Neural cell (in vitro differentiated cells): ENCODE measurements around the gene SART3. TPM values are rescaled to one million over a fixed set of nuclear protein-coding genes. Genes with fewer than 3 reads are reported as not detected.

Experiments used
- H2AFZ ChIP-seq: fragments of 200-600, 300-800 bp; sonication (generic), shearing (Covaris generic); 2 replicates; pipeline ENCODE4 v1.6.0; 2014; ENCODE audit warnings: low read depth, mild to moderate bottlenecking, antibody characterized with exemption, low read length, moderate library complexity
- H3F3A ChIP-seq: fragments of 200-600 bp; shearing (Covaris generic); 2 replicates; pipeline ENCODE4 v1.6.1; 2016; ENCODE audit warnings: mild to moderate bottlenecking, moderate library complexity, mixed read lengths, antibody characterized with exemption, low read length; ENCODE audit not compliant: insufficient read depth, poor library complexity, severe bottlenecking
- H3K27ac ChIP-seq: fragments of 200-600, 300-800 bp; sonication (generic), shearing (Covaris generic); 2 replicates; pipeline ENCODE4 v1.5.1; 2014; ENCODE audit warnings: mild to moderate bottlenecking, low read length, moderate library complexity
- H3K27me3 ChIP-seq: fragments of 300-800, 200-600 bp; sonication (generic), shearing (Covaris generic); 2 replicates; pipeline ENCODE4 v1.6.0; 2014; ENCODE audit warnings: mild to moderate bottlenecking, low read depth, low read length, moderate library complexity; ENCODE audit not compliant: insufficient read depth
- H3K36me3 ChIP-seq: fragments of 300-800, 200-600 bp; sonication (generic), shearing (Covaris generic); 2 replicates; pipeline ENCODE4 v1.5.1; 2014; ENCODE audit warnings: mild to moderate bottlenecking, antibody characterized with exemption, low read length, moderate library complexity; ENCODE audit not compliant: insufficient read depth
- H3K4me2 ChIP-seq: fragments of 300-800, 200-600 bp; sonication (generic), shearing (Covaris generic); 2 replicates; pipeline ENCODE4 v1.6.0; 2014; ENCODE audit warnings: mild to moderate bottlenecking, low read length
- H3K4me3 ChIP-seq: fragments of 300-800, 200-600 bp; sonication (generic), shearing (Covaris generic); 2 replicates; pipeline ENCODE4 v1.5.1; 2014; ENCODE audit warnings: mild to moderate bottlenecking, low read length, moderate library complexity
- H3K79me2 ChIP-seq: fragments of 200-600 bp; shearing (Covaris generic); replicated peaks from 2 replicates; pipeline ENCODE4 v1.6.0; 2014; ENCODE audit warnings: mild to moderate bottlenecking, low read length, moderate library complexity; ENCODE audit not compliant: insufficient read depth
- H3K9ac ChIP-seq: fragments of 300-800, 200-600 bp; sonication (generic), shearing (Covaris generic); 2 replicates; pipeline ENCODE4 v1.6.1; 2016; ENCODE audit warnings: mild to moderate bottlenecking, low read length, mixed read lengths
- H3K9me2 ChIP-seq: fragments of 200-600 bp; shearing (Covaris generic); 2 replicates; pipeline ENCODE4 v1.6.1; 2016; ENCODE audit warnings: mild to moderate bottlenecking, low read length, mixed read lengths; ENCODE audit not compliant: insufficient read depth
- H3K9me3 ChIP-seq: fragments of 200-600, 300-800 bp; sonication (generic), shearing (Covaris generic); 2 replicates; pipeline ENCODE4 v1.6.1; 2016; ENCODE audit warnings: mild to moderate bottlenecking, mixed run types, low read length, moderate library complexity, mixed read lengths
- H4K20me1 ChIP-seq: fragments of 200-600 bp; shearing (Covaris generic); 2 replicates; pipeline ENCODE4 v1.6.1; 2016; ENCODE audit warnings: mild to moderate bottlenecking, mixed run types; ENCODE audit not compliant: insufficient read depth
- CTCF ChIP-seq: fragments of 450-650 bp; IDR thresholded peaks from 2 replicates; pipeline ENCODE4 v1.5.1; 2014; ENCODE audit warnings: antibody characterized with exemption, mild to moderate bottlenecking, moderate library complexity; ENCODE audit not compliant: poor library complexity, severe bottlenecking
- EP300 ChIP-seq: fragments of 450-650 bp; conservative IDR thresholded peaks from 2 replicates; pipeline ENCODE4 v1.6.1; 2014; ENCODE audit warnings: antibody characterized with exemption, mild to moderate bottlenecking, moderate library complexity; ENCODE audit not compliant: poor library complexity, severe bottlenecking
- EZH2 ChIP-seq: fragments of 200-600, 300-800 bp; shearing (Covaris generic), sonication (generic); IDR thresholded peaks from 2 replicates; pipeline ENCODE4 v1.6.1; 2014; ENCODE audit warnings: antibody characterized with exemption, low read length, borderline replicate concordance, mild to moderate bottlenecking; ENCODE audit not compliant: insufficient read depth, poor library complexity, severe bottlenecking
- MXI1 ChIP-seq: fragments of 450-650 bp; conservative IDR thresholded peaks from 2 replicates; pipeline ENCODE4 v1.6.1; 2014; ENCODE audit warnings: antibody characterized with exemption, mild to moderate bottlenecking; ENCODE audit not compliant: poor library complexity, severe bottlenecking
- POLR2AphosphoS5 ChIP-seq: IDR thresholded peaks from 2 replicates; pipeline ENCODE4 v1.6.1; 2012
- RAD21 ChIP-seq: fragments of 450-650 bp; conservative IDR thresholded peaks from 2 replicates; pipeline ENCODE4 v1.6.1; 2014; ENCODE audit warnings: antibody characterized with exemption, mild to moderate bottlenecking, moderate library complexity
- REST ChIP-seq: IDR thresholded peaks from 2 replicates; pipeline ENCODE4 v1.6.1; 2012; ENCODE audit warnings: borderline replicate concordance
- SMC3 ChIP-seq: fragments of 450-650 bp; conservative IDR thresholded peaks from 2 replicates; pipeline ENCODE4 v1.6.1; 2014; ENCODE audit warnings: antibody characterized with exemption, mild to moderate bottlenecking, moderate library complexity; ENCODE audit not compliant: poor library complexity
- TAF1 ChIP-seq: IDR thresholded peaks from 2 replicates; pipeline ENCODE4 v1.6.1; 2012; ENCODE audit warnings: low read depth
- polyA plus RNA-seq: library from polyadenylated mRNA; depleted of rRNA; stranded (reverse); fragments of >200 nt; gene quantifications from 2 replicates; pipeline ENCODE4 v1.2.3, GENCODE V29; 2014

Gene SART3
- polyA plus RNA-seq, 1 donor from 2014 or later: 71.0 TPM

GRCh38 chr12:108563136-108563803, 2.3 kb upstream of the SART3 start:
- TF ChIP-seq EZH2 (no peak), TAF1 (no peak), CTCF (peak; percentile 91), RAD21 (peak; percentile 89), POLR2AphosphoS5 (peak; percentile 36), EP300 (no peak), SMC3 (peak; percentile 90), REST (no peak), MXI1 (no peak)
- Histone ChIP-seq H3K27me3 (no peaks in the 10 kb centered on the region), H3K27ac (peak overlapping the region; percentile 74), H4K20me1 (no peaks in the 10 kb centered on the region), H3K9me3 (no peaks in the 10 kb centered on the region), H3K9ac (peak overlapping the region; percentile 80), H3K4me2 (peak overlapping the region; percentile 98), H3K4me3 (peak overlapping the region; percentile 75), H3K36me3 (peaks cover 2% of the 10 kb centered on the region), H3K9me2 (no peaks in the 10 kb centered on the region), H3K79me2 (peaks cover 36% of the 10 kb centered on the region), H3F3A (peaks cover 3% of the 10 kb centered on the region), H2AFZ (peak overlapping the region; percentile 31)

- peaks cover 3% of the 10 kb centered on the region for H3F3A ChIP-seq
- peak within 1 kb of the TSS; percentile 83 for H2AFZ ChIP-seq
- H3K9ac ChIP-seq: peak within 1 kb of the TSS; percentile 91
- peaks cover 2% of the 10 kb centered on the region for H3K36me3 ChIP-seq
- no peaks in the 10 kb centered on the region for H4K20me1 ChIP-seq
- H3K27ac ChIP-seq: peak within 1 kb of the TSS; percentile 90
- no peaks in the 10 kb centered on the region for H3K27me3 ChIP-seq
- no peaks in the 10 kb centered on the region for H3K9me2 ChIP-seq
- H3K4me3 ChIP-seq: peak within 1 kb of the TSS; percentile 75
- peak within 1 kb of the TSS; percentile 98 for H3K4me2 ChIP-seq
- H3K79me2 ChIP-seq: peaks cover 43% of the 10 kb centered on the region
- TF ChIP-seq REST: peak; percentile 38
- TF ChIP-seq CTCF: peak; percentile 25
- peak; percentile 21 for TF ChIP-seq RAD21
- TF ChIP-seq MXI1: peak; percentile 82
- no peak for TF ChIP-seq EZH2
- TF ChIP-seq TAF1: no peak
- TF ChIP-seq POLR2AphosphoS5: peak; percentile 78
- peak; percentile 42 for TF ChIP-seq EP300
- peak; percentile 46 for TF ChIP-seq SMC3
- no peaks in the 10 kb centered on the region for H3K9me3 ChIP-seq
Observed at GRCh38 chr12:108562348-108563135, 1.6 kb upstream of the SART3 start, which contains the start of gene ISCU. ISCU (plus strand) TSS chr12:108562596; CDS start chr12:108562623, 27 bp downstream.
